IMR-90 (cell line): ENCODE data around the gene GATA5. TPM values are rescaled to one million over a fixed set of nuclear protein-coding genes. Genes with fewer than 3 reads are reported as not detected.

Experiments
- ATAC-seq: fragments of 200-7000 bp; cut with Tn5 transposase; 2 replicates; pipeline ENCODE4 v1.9.1; 2020; ENCODE audit warnings: low read depth, mild to moderate bottlenecking, moderate library complexity
- BruUV-seq: library from RNA; stranded (reverse); fragments of 400-500 nt; replicated peaks from 2 replicates; lab custom pipeline; 2021; lab: Mats Ljungman, UMichigan
- CTCF ChIA-PET: fragments of 300-600 bp; formaldehyde crosslinking; extraction: SDS; loops from one replicate; lab custom pipeline; 2021; ENCODE audit warnings: antibody characterized with exemption; lab: Yijun Ruan, JAX
- POLR2A ChIA-PET: fragments of 300-600 bp; sonication (Branson Sonifier 250); formaldehyde crosslinking; loops from one replicate; lab custom pipeline; 2022; ENCODE audit warnings: antibody characterized with exemption; ENCODE audit not compliant: unreplicated experiment; lab: Charles Lee
- DNase-seq: peaks from one replicate; pipeline ENCODE4 v3.0.0; 2013
- H2AFZ ChIP-seq: replicated peaks from 2 replicates; pipeline ENCODE3; 2013; ENCODE audit warnings: low read length, mild to moderate bottlenecking; ENCODE audit not compliant: poor library complexity
- H2AK5ac ChIP-seq: 2 replicates; pipeline ENCODE4 v1.6.1; 2013; ENCODE audit warnings: low read depth, low read length, inconsistent platforms
- H2AK9ac ChIP-seq: replicated peaks from 2 replicates; pipeline ENCODE3; 2013; ENCODE audit warnings: mild to moderate bottlenecking, low read depth, low read length, moderate library complexity; ENCODE audit not compliant: poor library complexity
- H2BK120ac ChIP-seq: 2 replicates; pipeline ENCODE4 v1.6.1; 2013; ENCODE audit warnings: low read depth, low read length, inconsistent platforms
- H2BK15ac ChIP-seq: 3 replicates; pipeline ENCODE4 v1.6.1; 2013; ENCODE audit warnings: low read depth, low read length, inconsistent platforms
- H2BK20ac ChIP-seq: 2 replicates; pipeline ENCODE4 v1.6.1; 2013; ENCODE audit warnings: low read depth, mild to moderate bottlenecking, inconsistent platforms, low read length, moderate library complexity
- H2BK5ac ChIP-seq: 2 replicates; pipeline ENCODE4 v1.6.1; 2013; ENCODE audit warnings: mild to moderate bottlenecking, low read depth, low read length, inconsistent platforms; ENCODE audit not compliant: poor library complexity, severe bottlenecking
- H3K14ac ChIP-seq: replicated peaks from 2 replicates; pipeline ENCODE4 v1.6.1; 2013; ENCODE audit warnings: low read depth, low read length, inconsistent platforms
- H3K18ac ChIP-seq: 2 replicates; pipeline ENCODE4 v1.6.1; 2013; ENCODE audit warnings: low read depth, low read length, control low read depth
- H3K23ac ChIP-seq: 2 replicates; pipeline ENCODE4 v1.6.1; 2013; ENCODE audit warnings: low read depth, low read length, inconsistent platforms
- H3K27ac ChIP-seq: 2 replicates; pipeline ENCODE4 v1.5.1; 2013; ENCODE audit warnings: mild to moderate bottlenecking, control low read depth, low read length; ENCODE audit not compliant: insufficient read depth
- H3K27me3 ChIP-seq: 2 replicates; pipeline ENCODE4 v1.6.1; 2013; ENCODE audit warnings: low read length; ENCODE audit not compliant: control insufficient read depth, insufficient read depth
- H3K36me3 ChIP-seq: 2 replicates; pipeline ENCODE4 v1.6.1; 2013; ENCODE audit warnings: low read length, mixed read lengths; ENCODE audit not compliant: control insufficient read depth, insufficient read depth
- H3K4ac ChIP-seq: 2 replicates; pipeline ENCODE4 v1.6.1; 2013; ENCODE audit warnings: low read depth, low read length, inconsistent platforms
- H3K4me1 ChIP-seq: 2 replicates; pipeline ENCODE4 v1.6.1; 2013; ENCODE audit warnings: low read length, mixed read lengths; ENCODE audit not compliant: control insufficient read depth, insufficient read depth
- H3K4me2 ChIP-seq: 2 replicates; pipeline ENCODE4 v1.6.1; 2013; ENCODE audit warnings: low read depth, mild to moderate bottlenecking, control low read depth, low read length, moderate library complexity
- H3K4me3 ChIP-seq: 2 replicates; pipeline ENCODE4 v1.5.1; 2013; ENCODE audit warnings: low read depth, mild to moderate bottlenecking, control low read depth, low read length, moderate library complexity; ENCODE audit not compliant: insufficient read depth
- H3K56ac ChIP-seq: 2 replicates; pipeline ENCODE4 v1.6.1; 2013; ENCODE audit warnings: low read length, inconsistent platforms; ENCODE audit not compliant: insufficient read depth; ENCODE audit errors: extremely low read depth
- H3K79me1 ChIP-seq, 2 experiments: 2 replicates each; pipeline ENCODE4 v1.6.1; 2013; ENCODE audit warnings: low read length in 2 of 2, inconsistent platforms in 1 of 2, low read depth in 1 of 2
- H3K9ac ChIP-seq: 2 replicates; pipeline ENCODE4 v1.6.1; 2013; ENCODE audit warnings: low read depth, low read length, control low read depth
- H3K9me1 ChIP-seq: 2 replicates; pipeline ENCODE4 v1.6.1; 2013; ENCODE audit warnings: low read length, inconsistent platforms; ENCODE audit not compliant: insufficient read depth
- H3K9me3 ChIP-seq: 2 replicates; pipeline ENCODE4 v1.6.1; 2013; ENCODE audit warnings: low read length; ENCODE audit not compliant: control insufficient read depth, insufficient read depth
- H4K20me1 ChIP-seq: 2 replicates; pipeline ENCODE4 v1.6.1; 2013; ENCODE audit warnings: low read length, inconsistent platforms; ENCODE audit not compliant: insufficient read depth
- H4K5ac ChIP-seq: 2 replicates; pipeline ENCODE4 v1.6.1; 2013; ENCODE audit warnings: mild to moderate bottlenecking, low read depth, low read length, control low read depth
- H4K8ac ChIP-seq, 2 experiments: 2 replicates each; pipeline ENCODE4 v1.6.1; 2013; ENCODE audit warnings: low read depth in 2 of 2, low read length in 2 of 2, control low read depth in 1 of 2, inconsistent platforms in 1 of 2
- H4K91ac ChIP-seq: 2 replicates; pipeline ENCODE4 v1.6.1; 2013; ENCODE audit warnings: low read depth, low read length, inconsistent platforms; ENCODE audit not compliant: insufficient read depth
- CHD1 ChIP-seq: IDR thresholded peaks from 2 replicates; pipeline ENCODE4 v1.6.1; 2012; ENCODE audit warnings: low read depth, low read length, improper control_type of control experiment
- CTCF ChIP-seq: conservative IDR thresholded peaks from 2 replicates; pipeline ENCODE4 v1.5.1; 2012; ENCODE audit warnings: mild to moderate bottlenecking, low read depth, low read length, improper control_type of control experiment
- NFE2L2 ChIP-seq: fragments of 150-350 bp; IDR thresholded peaks from 2 replicates; pipeline ENCODE4 v1.6.1; 2016; ENCODE audit warnings: low read depth, mild to moderate bottlenecking, low read length
- POLR2A ChIP-seq: IDR thresholded peaks from 2 replicates; pipeline ENCODE4 v1.6.1; 2012; ENCODE audit warnings: mild to moderate bottlenecking, low read depth, low read length
- RCOR1 ChIP-seq: IDR thresholded peaks from 2 replicates; pipeline ENCODE4 v1.6.1; 2012; ENCODE audit warnings: mild to moderate bottlenecking, low read length, improper control_type of control experiment; ENCODE audit not compliant: insufficient replicate concordance
- RFX5 ChIP-seq: IDR thresholded peaks from 2 replicates; pipeline ENCODE4 v1.8.0; 2012; ENCODE audit warnings: low read depth, mild to moderate bottlenecking, low read length, moderate library complexity
- USF2 ChIP-seq: fragments of 150-350 bp; IDR thresholded peaks from 2 replicates; pipeline ENCODE4 v1.6.1; 2017; ENCODE audit warnings: mild to moderate bottlenecking, antibody characterized with exemption, low read length, low read depth
- WGBS, 2 experiments: methylation state at CpG; one replicate each; pipeline versions ENCODE4 v1.1.5 to v1.1.7; 2013; ENCODE audit warnings: missing lambda C conversion rate in 2 of 2; ENCODE audit not compliant: insufficient read length in 1 of 2; ENCODE audit errors: extremely low coverage in 2 of 2; 5-methylcytosine and 5-hydroxymethylcytosine counted together
- dilution Hi-C: fragments of 300-500 bp; cut with HindIII; formaldehyde crosslinking; loops from one replicate; pipeline ENCODE4 v1.14.3; 2018; ENCODE audit warnings: low sequenced_read_pairs; ENCODE audit not compliant: unreplicated experiment
- in situ Hi-C: fragments of 300-500 bp; cut with MboI; formaldehyde crosslinking; loops from 3 replicates; pipeline ENCODE4 v1.14.3; 2019; ENCODE audit warnings: low sequenced_read_pairs, inconsistent platforms, mixed read lengths
- intact Hi-C: fragments of 100-400 bp; cut with micrococcal nuclease; formaldehyde crosslinking; loops from 2 replicates; pipeline ENCODE4 v1.10.0; 2022
- polyA plus RNA-seq, 3 experiments: library from polyadenylated mRNA; depleted of rRNA; stranded (reverse); fragments of >200 nt; gene quantifications; 2 replicates each; pipeline ENCODE4 v1.2.3, GENCODE V29; 2012; ENCODE audit warnings: low replicate concordance in 1 of 3
- total RNA-seq: library from RNA; depleted of rRNA; stranded (reverse); fragments of >200 nt; gene quantifications from 2 replicates; pipeline ENCODE4 v1.2.3, GENCODE V29; 2012
- TF ChIP-seq, protein P1 (sequence below): fragments of 150-350 bp; IDR thresholded peaks from 2 replicates; pipeline ENCODE4 v1.6.1; 2016; ENCODE audit warnings: low read depth, mild to moderate bottlenecking, low read length, moderate library complexity, borderline replicate concordance

The GATA5 gene
- total and polyA plus RNA-seq, 2 of the 4 experiments (the other 2 are of a cell fraction), result not detected

DNA sequence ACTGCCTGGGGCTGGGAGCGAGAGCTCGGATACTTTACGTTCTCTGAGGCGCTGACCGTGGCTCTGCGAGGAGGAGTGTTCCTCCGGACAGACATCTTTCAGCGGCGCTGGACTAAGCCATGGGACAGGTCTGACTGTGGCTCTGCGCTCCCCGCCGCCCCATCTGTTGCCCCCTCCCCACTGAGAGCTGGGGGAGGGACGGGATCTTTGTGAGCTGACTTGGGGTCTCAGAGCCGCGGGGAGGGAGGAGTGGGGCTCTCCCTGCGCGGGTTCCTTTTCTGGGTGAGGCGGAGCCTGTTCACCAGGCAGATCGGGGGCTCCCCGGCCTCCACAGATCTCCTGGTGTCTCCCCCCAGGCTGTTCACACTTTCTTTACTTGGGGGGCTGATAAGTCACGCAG is 11.3 kb upstream of the GATA5 start:
- Histone ChIP-seq H3K4me2 (no peak overlapping the region), H3K27me3 (peaks cover 84% of the 10 kb centered on the region), H2BK15ac (no peak overlapping the region), H3K14ac (no peak overlapping the region), H2AFZ (no peak overlapping the region), H4K5ac (no peak overlapping the region), H3K4me3 (no peak overlapping the region), H2AK9ac (no peak overlapping the region), H3K9me1 (no peaks in the 10 kb centered on the region), H3K27ac (no peak overlapping the region), H2BK20ac (no peak overlapping the region), H3K4me1 (no peaks in the 10 kb centered on the region), H3K9me3 (no peaks in the 10 kb centered on the region), H4K8ac (no peak overlapping the region), H2BK5ac (no peak overlapping the region), H2BK120ac (no peak overlapping the region), H3K23ac (no peak overlapping the region; the same call in 1 of the 2 replicates), H4K91ac (no peak overlapping the region), H3K18ac (no peak overlapping the region), H3K79me1 (no peaks in the 10 kb centered on the region), H2AK5ac (no peak overlapping the region), H3K36me3 (no peaks in the 10 kb centered on the region), H3K56ac (no peak overlapping the region), H3K9ac (no peak overlapping the region), H4K20me1 (no peaks in the 10 kb centered on the region), H3K4ac (no peak overlapping the region)
- POLR2A ChIA-PET, result no interaction called here
- DNase-seq (no peak), ATAC-seq (no peak)
- in situ Hi-C loops, result no loop called here
- no peak for TF ChIP-seq NFE2L2
- TF ChIP-seq RFX5, result no peak
- TF ChIP-seq, protein P1, sequence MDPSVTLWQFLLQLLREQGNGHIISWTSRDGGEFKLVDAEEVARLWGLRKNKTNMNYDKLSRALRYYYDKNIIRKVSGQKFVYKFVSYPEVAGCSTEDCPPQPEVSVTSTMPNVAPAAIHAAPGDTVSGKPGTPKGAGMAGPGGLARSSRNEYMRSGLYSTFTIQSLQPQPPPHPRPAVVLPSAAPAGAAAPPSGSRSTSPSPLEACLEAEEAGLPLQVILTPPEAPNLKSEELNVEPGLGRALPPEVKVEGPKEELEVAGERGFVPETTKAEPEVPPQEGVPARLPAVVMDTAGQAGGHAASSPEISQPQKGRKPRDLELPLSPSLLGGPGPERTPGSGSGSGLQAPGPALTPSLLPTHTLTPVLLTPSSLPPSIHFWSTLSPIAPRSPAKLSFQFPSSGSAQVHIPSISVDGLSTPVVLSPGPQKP, result no peak
- TF ChIP-seq RCOR1, result no peak
- TF ChIP-seq USF2, result no peak
- TF ChIP-seq CTCF, result no peak
- TF ChIP-seq POLR2A, result no peak
- no peak for TF ChIP-seq CHD1
- dilution Hi-C loops, result no loop called here
- no TSS peak for BruUV-seq
- CTCF ChIA-PET, result no interaction called here
- 71% methylated on average over 3 of the region's 21 CpGs; no CpG with 5 or more reads in 1 of the 2 experiments for WGBS, 2 experiments
- intact Hi-C loops, result no loop called here
